Transverse colon (tissue), 4 donors: Measurements from ENCODE around the gene FOXD3. TPM values are rescaled to one million over a fixed set of nuclear protein-coding genes. Genes with fewer than 3 reads are reported as not detected.

Experiments
- DNase-seq: peaks from one replicate; pipeline ENCODE4 v3.0.0-alpha.2; 2019
- H3K27ac ChIP-seq, 4 donors: fragments of 200-600 bp; sonication (generic); 2 replicates each; pipeline ENCODE4 v1.5.1; 2016 to 2018; ENCODE audit warnings: inconsistent platforms in 4 of 4
- H3K27me3 ChIP-seq: fragments of 200-600 bp; sonication (generic); 2 replicates; pipeline ENCODE4 v1.5.1; 2017; ENCODE audit warnings: inconsistent platforms
- H3K36me3 ChIP-seq, 4 donors: fragments of 200-600 bp; sonication (generic); 2 replicates each; pipeline ENCODE4 v1.5.1; 2017 to 2019; ENCODE audit warnings: inconsistent platforms in 4 of 4
- H3K4me1 ChIP-seq, 4 donors: fragments of 200-600 bp; sonication (generic); 2 replicates each; pipeline ENCODE4 v1.5.1; 2017 to 2020; ENCODE audit warnings: inconsistent platforms in 4 of 4
- H3K4me3 ChIP-seq, 4 donors: fragments of 200-600 bp; sonication (generic); 1 replicate in 1 of 4; 2 replicates in 3 of 4; pipeline versions ENCODE4 v1.5.1 to v1.6.1; 2017 to 2019; ENCODE audit warnings: inconsistent platforms in 4 of 4
- H3K9me3 ChIP-seq, 2 donors: fragments of 200-600 bp; sonication (generic); 2 replicates each; pipeline ENCODE4 v1.5.1; 2017 to 2019; ENCODE audit warnings: inconsistent platforms in 2 of 2
- CTCF ChIP-seq, 5 experiments: fragments of 200-600 bp in 3 of 5; fragments of 450-650 bp in 2 of 5; sonication (generic) in 3 of 5; IDR thresholded peaks; 1 replicate in 2 of 5; 2 replicates in 3 of 5; pipeline ENCODE4 v1.5.1; 2016 to 2017; ENCODE audit warnings: antibody characterized with exemption in 5 of 5, inconsistent platforms in 3 of 5, mild to moderate bottlenecking in 2 of 5, moderate library complexity in 1 of 5
- EP300 ChIP-seq: sonication (generic); formaldehyde crosslinking; IDR thresholded peaks from one replicate; pipeline ENCODE4 v1.6.1; 2017; ENCODE audit warnings: antibody characterized with exemption, low read depth
- POLR2A ChIP-seq: fragments of 450-650 bp; IDR thresholded peaks from one replicate; pipeline ENCODE4 v1.6.1; 2016; ENCODE audit warnings: antibody characterized with exemption, mild to moderate bottlenecking, moderate library complexity
- POLR2AphosphoS5 ChIP-seq, 3 donors: sonication (generic); formaldehyde crosslinking; IDR thresholded peaks; one replicate each; pipeline ENCODE4 v1.6.1; 2016; ENCODE audit warnings: antibody characterized with exemption in 3 of 3
- WGBS, 2 donors: methylation state at CpG; one replicate each; pipeline ENCODE4 v1.1.5; 2018; ENCODE audit warnings: low coverage in 1 of 2; 5-methylcytosine and 5-hydroxymethylcytosine counted together
- in situ Hi-C, 4 donors: fragments of 200-750 bp; cut with MboI; loops; one replicate each; pipeline versions ENCODE4 v1.15.0 to v1.15.1; 2017; ENCODE audit warnings: low sequenced_read_pairs in 3 of 4, low pct_ligation_motif_present in 1 of 4, low pct_unique_long_range_greater_than_20kb in 1 of 4
- intact Hi-C: fragments of 100-400 bp; cut with DNase I; formaldehyde crosslinking; loops from one replicate; pipeline ENCODE4 v1.15.1; 2023; ENCODE audit warnings: low total_unique reads
- total RNA-seq, 4 donors: library from RNA; depleted of rRNA; stranded (reverse); fragments of >200 nt; gene quantifications; one replicate each; pipeline ENCODE4 v1.1.0, GENCODE V29; 2016

Gene FOXD3
- total RNA-seq, 4 donors from 2014 or later: 0.32 to 0.68 TPM; not detected in 2

GRCh38 chr1:63294803-63295594 lies 27.4 kb upstream of the FOXD3 start:
- Histone ChIP-seq H3K4me1 (no peaks in the 10 kb centered on the region), H3K27me3 (peaks cover 10% of the 10 kb centered on the region), H3K27ac (no peak overlapping the region), H3K36me3 (no peaks in the 10 kb centered on the region), H3K4me3 (no peak overlapping the region), H3K9me3 (peaks cover 0 to 5% of the 10 kb centered on the region in 2 donors)
- intact Hi-C loops (no loop called here), in situ Hi-C loops (no loop called here)
- no peak for DNase-seq
- 26 to 28% methylated on average over 3 to 6 of the region's 6 CpGs for WGBS, 2 donors
- TF ChIP-seq POLR2AphosphoS5 (IDR thresholded peaks at IDR 0.05) (no peak), POLR2A (no peak), EP300 (no peak), CTCF (IDR thresholded peaks at IDR 0.05) (no peak)

GRCh38 chr1:63304410-63304809 lies 18.0 kb upstream of the FOXD3 start:
- no peak for TF ChIP-seq POLR2AphosphoS5 (IDR thresholded peaks at IDR 0.05)
- no peak for TF ChIP-seq POLR2A
- no peak for TF ChIP-seq EP300
- TF ChIP-seq CTCF (IDR thresholded peaks at IDR 0.05): no peak
- intact Hi-C loops (no loop called here), in situ Hi-C loops (no loop called here)
- Histone ChIP-seq H3K27ac (no peak overlapping the region), H3K4me3 (no peak overlapping the region), H3K36me3 (no peaks in the 10 kb centered on the region), H3K27me3 (peaks cover 54% of the 10 kb centered on the region), H3K9me3 (no peaks in the 10 kb centered on the region), H3K4me1 (no peaks in the 10 kb centered on the region)
- WGBS, 2 donors: 18 to 24% methylated on average over 2 of the region's 2 CpGs
- no peak for DNase-seq

- no peak overlapping the region for H3K4me3 ChIP-seq
- no peak for DNase-seq
- no peaks in the 10 kb centered on the region for H3K36me3 ChIP-seq
- H3K27me3 ChIP-seq: peaks cover 61% of the 10 kb centered on the region
- in situ Hi-C loops (no loop called here), intact Hi-C loops (no loop called here)
- H3K9me3 ChIP-seq: no peaks in the 10 kb centered on the region
- TF ChIP-seq POLR2A (no peak), EP300 (no peak), CTCF (IDR thresholded peaks at IDR 0.05) (no peak), POLR2AphosphoS5 (IDR thresholded peaks at IDR 0.05) (no peak)
- no peak overlapping the region for H3K27ac ChIP-seq
- H3K4me1 ChIP-seq: no peaks in the 10 kb centered on the region
Measured at GRCh38 chr1:63305043-63305442, 17.3 kb upstream of the FOXD3 start.

GRCh38 chr1:63307196-63307794 lies 15.1 kb upstream of the FOXD3 start:
- 71 to 75% methylated on average over 1 of the region's 1 CpG for WGBS, 2 donors
- in situ Hi-C loops: no loop called here
- peaks cover 75% of the 10 kb centered on the region for H3K27me3 ChIP-seq
- DNase-seq: no peak
- H3K27ac ChIP-seq: no peak overlapping the region
- no peaks in the 10 kb centered on the region for H3K36me3 ChIP-seq
- H3K4me3 ChIP-seq: no peak overlapping the region
- intact Hi-C loops: no loop called here
- H3K9me3 ChIP-seq: no peaks in the 10 kb centered on the region
- H3K4me1 ChIP-seq: no peaks in the 10 kb centered on the region
- TF ChIP-seq CTCF (IDR thresholded peaks at IDR 0.05) (no peak), EP300 (no peak), POLR2AphosphoS5 (IDR thresholded peaks at IDR 0.05) (no peak), POLR2A (no peak)
